Natural killer cell (primary cell): ENCODE results near the gene DUS2. TPM values are rescaled to one million over a fixed set of nuclear protein-coding genes. Genes with fewer than 3 reads are reported as not detected.
A peak's percentile ranks its signal among the peaks of the same experiment; 100 is the strongest.

ENCODE experiments used
- ATAC-seq, 3 donors: fragments of 150-1000 bp in 2 of 3; fragments of 200-7000 bp in 1 of 3; cut with Tn5 transposase; 1 replicate in 1 of 3; 2 replicates in 2 of 3; pipeline ENCODE4 v1.10.0; 2021; ENCODE audit warnings: mild to moderate bottlenecking in 2 of 3, moderate library complexity in 2 of 3
- DNase-seq, 2 donors: peaks; one replicate each; pipeline versions ENCODE4 v3.0.0 to v3.0.0-alpha.2; 2013 to 2021; ENCODE audit warnings: mixed read lengths in 1 of 2
- H3K27ac ChIP-seq: one replicate; pipeline ENCODE4 v1.5.1; 2013; ENCODE audit warnings: mild to moderate bottlenecking, low read length
- H3K27me3 ChIP-seq: one replicate; pipeline ENCODE4 v1.6.1; 2013; ENCODE audit warnings: low read length; ENCODE audit not compliant: control insufficient read depth, insufficient read depth
- H3K36me3 ChIP-seq: one replicate; pipeline ENCODE4 v1.6.1; 2013; ENCODE audit warnings: low read length; ENCODE audit not compliant: control insufficient read depth, insufficient read depth
- H3K4me1 ChIP-seq: one replicate; pipeline ENCODE4 v1.6.1; 2013; ENCODE audit warnings: low read length; ENCODE audit not compliant: control insufficient read depth, insufficient read depth
- H3K4me3 ChIP-seq: one replicate; pipeline ENCODE4 v1.5.1; 2013; ENCODE audit warnings: low read length
- H3K9me3 ChIP-seq: one replicate; pipeline ENCODE4 v1.6.1; 2013; ENCODE audit warnings: low read length; ENCODE audit not compliant: control insufficient read depth, insufficient read depth
- H3K27ac Mint-ChIP-seq, 2 donors: one replicate each; pipeline ENCODE4 v1.8.0; 2022; ENCODE audit warnings: mild to moderate bottlenecking in 2 of 2, mixed read lengths in 2 of 2, moderate library complexity in 1 of 2
- H3K27me3 Mint-ChIP-seq, 2 donors: one replicate each; pipeline ENCODE4 v1.8.0; 2022; ENCODE audit warnings: low read depth in 2 of 2, mixed read lengths in 2 of 2
- H3K36me3 Mint-ChIP-seq: one replicate; pipeline ENCODE4 v1.8.0; 2022; ENCODE audit warnings: mixed read lengths
- H3K4me1 Mint-ChIP-seq, 2 donors: one replicate each; pipeline ENCODE4 v1.8.0; 2022; ENCODE audit warnings: mixed read lengths in 2 of 2
- H3K4me3 Mint-ChIP-seq: one replicate; pipeline ENCODE4 v1.8.0; 2022; ENCODE audit warnings: mild to moderate bottlenecking, moderate library complexity, mixed read lengths
- H3K9me3 Mint-ChIP-seq, 2 donors: one replicate each; pipeline ENCODE4 v1.8.0; 2022; ENCODE audit warnings: mixed read lengths in 2 of 2
- CTCF ChIP-seq: fragments of 200-600 bp; IDR thresholded peaks from one replicate; pipeline ENCODE4 v1.8.0; 2022; ENCODE audit warnings: antibody characterized with exemption
- WGBS: methylation state at CpG from one replicate; pipeline ENCODE4 v1.1.7; 2013; ENCODE audit warnings: missing lambda C conversion rate; ENCODE audit not compliant: insufficient coverage; 5-methylcytosine and 5-hydroxymethylcytosine counted together
- intact Hi-C: fragments of 100-400 bp; cut with micrococcal nuclease; formaldehyde crosslinking; loops from one replicate; pipeline ENCODE4 v1.14.2; 2022
- total RNA-seq, 4 donors: library from RNA; stranded (reverse); fragments of 120-200 nt in 1 of 4; gene quantifications; one replicate each; pipeline versions ENCODE4 v1.2.3 to v1.2.4, GENCODE V29; 2013 to 2022

Gene DUS2
- total RNA-seq, 3 donors from 2014 or later (not counting 1 experiment from before 2014, with no cell fraction given): 21.6 to 24.2 (median 22.7) TPM

GRCh38 chr16:68089067-68089466 is 66.0 kb downstream of the DUS2 start:
- Histone ChIP-seq H3K4me1 (peaks cover 31% of the 10 kb centered on the region), H3K27me3 (no peaks in the 10 kb centered on the region), H3K36me3 (no peaks in the 10 kb centered on the region), H3K4me3 (no peak overlapping the region), H3K9me3 (no peaks in the 10 kb centered on the region), H3K27ac (peak overlapping the region; percentile 51)
- peak overlapping the region; percentile 87 to 89 for H3K27ac Mint-ChIP-seq
- TF ChIP-seq CTCF: no peak
- H3K36me3 Mint-ChIP-seq: no peaks in the 10 kb centered on the region
- no peaks in the 10 kb centered on the region for H3K9me3 Mint-ChIP-seq
- peaks cover 69 to 71% of the 10 kb centered on the region in 2 donors for H3K4me1 Mint-ChIP-seq
- WGBS: 55% methylated on average over 2 of the region's 4 CpGs
- no peak for ATAC-seq
- intact Hi-C loops: loop anchor here (10.0 kb wide), 1 partner anchor 226 kb away; the partner anchor contains the start of genes PRMT7 and SLC7A6OS
- H3K4me3 Mint-ChIP-seq: peak overlapping the region; percentile 82
- H3K27me3 Mint-ChIP-seq: no peaks in the 10 kb centered on the region
- no peak for DNase-seq

- WGBS: no CpG with 5 or more reads among the region's 3 CpGs
- Histone ChIP-seq H3K4me3 (peak overlapping the region; percentile 12), H3K4me1 (peaks cover 28% of the 10 kb centered on the region), H3K27ac (no peak overlapping the region), H3K36me3 (no peaks in the 10 kb centered on the region), H3K27me3 (no peaks in the 10 kb centered on the region), H3K9me3 (no peaks in the 10 kb centered on the region)
- no peak for ATAC-seq
- H3K27me3 Mint-ChIP-seq: no peaks in the 10 kb centered on the region
- no peaks in the 10 kb centered on the region for H3K9me3 Mint-ChIP-seq
- no peak for TF ChIP-seq CTCF
- intact Hi-C loops: loop anchor here (10.0 kb wide), 1 partner anchor 55 kb away; no protein-coding TSS in a partner anchor
- H3K4me3 Mint-ChIP-seq: peak overlapping the region; percentile 82
- no peaks in the 10 kb centered on the region for H3K36me3 Mint-ChIP-seq
- DNase-seq: peak in 1 of 2 donors; percentile 46
- peak overlapping the region; percentile 87 to 89 for H3K27ac Mint-ChIP-seq
- peaks cover 77% of the 10 kb centered on the region in 2 donors for H3K4me1 Mint-ChIP-seq
Observed at GRCh38 chr16:68090130-68090529, 67.0 kb downstream of the DUS2 start.

GRCh38 chr16:68090533-68090932 is 67.4 kb downstream of the DUS2 start:
- intact Hi-C loops: loop anchor here (10.0 kb wide), 1 partner anchor 54 kb away; no protein-coding TSS in a partner anchor
- no peaks in the 10 kb centered on the region for H3K9me3 ChIP-seq
- H3K4me1 ChIP-seq: peaks cover 32% of the 10 kb centered on the region
- Mint-ChIP-seq H3K9me3 (no peaks in the 10 kb centered on the region), H3K4me3 (peak overlapping the region; percentile 82), H3K27ac (peak overlapping the region; percentile 87 to 89), H3K4me1 (peaks cover 79 to 80% of the 10 kb centered on the region in 2 donors), H3K36me3 (no peaks in the 10 kb centered on the region), H3K27me3 (no peaks in the 10 kb centered on the region)
- peak overlapping the region; percentile 12 for H3K4me3 ChIP-seq
- TF ChIP-seq CTCF: no peak
- 20% methylated on average over 1 of the region's 3 CpGs for WGBS
- H3K36me3 ChIP-seq: no peaks in the 10 kb centered on the region
- H3K27ac ChIP-seq: peak overlapping the region; percentile 32
- ATAC-seq (no peak), DNase-seq (no peak)
- no peaks in the 10 kb centered on the region for H3K27me3 ChIP-seq
